Thyroid gland (tissue), 4 donors: Measurements from ENCODE around the gene GRM8.

ENCODE experiments used
- POLR2A ChIP-seq, 2 donors: fragments of 450-650 bp; IDR thresholded peaks; one replicate each; pipeline ENCODE4 v1.6.1; 2017; ENCODE audit warnings: antibody characterized with exemption in 2 of 2, mild to moderate bottlenecking in 2 of 2, moderate library complexity in 1 of 2
- TF ChIP-seq, protein P1 (sequence below), 6 experiments: fragments of 200-600 bp in 3 of 6; fragments of 450-650 bp in 3 of 6; sonication (generic) in 3 of 6; IDR thresholded peaks; one replicate each; pipeline ENCODE4 v1.5.1; 2016 to 2019; ENCODE audit warnings: antibody characterized with exemption in 6 of 6, mild to moderate bottlenecking in 2 of 6, inconsistent platforms in 1 of 6, moderate library complexity in 1 of 6

GRCh38 chr7:127039541-127039940 lies 213.2 kb downstream of the GRM8 start:
- TF ChIP-seq, protein P1, sequence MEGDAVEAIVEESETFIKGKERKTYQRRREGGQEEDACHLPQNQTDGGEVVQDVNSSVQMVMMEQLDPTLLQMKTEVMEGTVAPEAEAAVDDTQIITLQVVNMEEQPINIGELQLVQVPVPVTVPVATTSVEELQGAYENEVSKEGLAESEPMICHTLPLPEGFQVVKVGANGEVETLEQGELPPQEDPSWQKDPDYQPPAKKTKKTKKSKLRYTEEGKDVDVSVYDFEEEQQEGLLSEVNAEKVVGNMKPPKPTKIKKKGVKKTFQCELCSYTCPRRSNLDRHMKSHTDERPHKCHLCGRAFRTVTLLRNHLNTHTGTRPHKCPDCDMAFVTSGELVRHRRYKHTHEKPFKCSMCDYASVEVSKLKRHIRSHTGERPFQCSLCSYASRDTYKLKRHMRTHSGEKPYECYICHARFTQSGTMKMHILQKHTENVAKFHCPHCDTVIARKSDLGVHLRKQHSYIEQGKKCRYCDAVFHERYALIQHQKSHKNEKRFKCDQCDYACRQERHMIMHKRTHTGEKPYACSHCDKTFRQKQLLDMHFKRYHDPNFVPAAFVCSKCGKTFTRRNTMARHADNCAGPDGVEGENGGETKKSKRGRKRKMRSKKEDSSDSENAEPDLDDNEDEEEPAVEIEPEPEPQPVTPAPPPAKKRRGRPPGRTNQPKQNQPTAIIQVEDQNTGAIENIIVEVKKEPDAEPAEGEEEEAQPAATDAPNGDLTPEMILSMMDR (IDR thresholded peaks at IDR 0.05): no peak
- TF ChIP-seq POLR2A (IDR thresholded peaks at IDR 0.05): no peak
